ENCODE results near the gene MCOLN1. TPM values are rescaled to one million over a fixed set of nuclear protein-coding genes. Genes with fewer than 3 reads are reported as not detected.

The MCOLN1 gene
- total RNA-seq, 1 donor, result 12.0 TPM

DNA sequence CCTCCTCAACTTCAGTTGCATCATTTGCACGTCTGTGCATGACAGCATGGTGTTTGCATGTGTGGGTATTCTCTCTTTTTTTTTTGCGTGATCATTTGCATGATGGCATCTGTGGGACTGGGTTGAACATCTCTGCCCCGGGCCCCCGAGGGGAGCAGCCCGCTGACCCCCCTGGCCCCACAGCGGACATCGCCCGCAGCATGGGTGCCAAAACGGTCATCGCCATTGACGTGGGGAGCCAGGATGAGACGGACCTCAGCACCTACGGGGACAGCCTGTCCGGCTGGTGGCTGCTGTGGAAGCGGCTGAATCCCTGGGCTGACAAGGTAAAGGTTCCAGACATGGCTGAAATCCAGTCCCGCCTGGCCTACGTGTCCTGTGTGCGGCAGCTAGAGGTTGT is 36.2 kb downstream of the MCOLN1 start:
- DNase-seq (ENCODE audit: low read depth), result no peak
- TF ChIP-seq, protein P1, sequence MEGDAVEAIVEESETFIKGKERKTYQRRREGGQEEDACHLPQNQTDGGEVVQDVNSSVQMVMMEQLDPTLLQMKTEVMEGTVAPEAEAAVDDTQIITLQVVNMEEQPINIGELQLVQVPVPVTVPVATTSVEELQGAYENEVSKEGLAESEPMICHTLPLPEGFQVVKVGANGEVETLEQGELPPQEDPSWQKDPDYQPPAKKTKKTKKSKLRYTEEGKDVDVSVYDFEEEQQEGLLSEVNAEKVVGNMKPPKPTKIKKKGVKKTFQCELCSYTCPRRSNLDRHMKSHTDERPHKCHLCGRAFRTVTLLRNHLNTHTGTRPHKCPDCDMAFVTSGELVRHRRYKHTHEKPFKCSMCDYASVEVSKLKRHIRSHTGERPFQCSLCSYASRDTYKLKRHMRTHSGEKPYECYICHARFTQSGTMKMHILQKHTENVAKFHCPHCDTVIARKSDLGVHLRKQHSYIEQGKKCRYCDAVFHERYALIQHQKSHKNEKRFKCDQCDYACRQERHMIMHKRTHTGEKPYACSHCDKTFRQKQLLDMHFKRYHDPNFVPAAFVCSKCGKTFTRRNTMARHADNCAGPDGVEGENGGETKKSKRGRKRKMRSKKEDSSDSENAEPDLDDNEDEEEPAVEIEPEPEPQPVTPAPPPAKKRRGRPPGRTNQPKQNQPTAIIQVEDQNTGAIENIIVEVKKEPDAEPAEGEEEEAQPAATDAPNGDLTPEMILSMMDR (IDR thresholded peaks at IDR 0.05; ENCODE audit: insufficient read depth, low read length), result no peak
- no peak overlapping the region for H3K4me3 ChIP-seq (ENCODE audit: low read depth, low read length)

DNA sequence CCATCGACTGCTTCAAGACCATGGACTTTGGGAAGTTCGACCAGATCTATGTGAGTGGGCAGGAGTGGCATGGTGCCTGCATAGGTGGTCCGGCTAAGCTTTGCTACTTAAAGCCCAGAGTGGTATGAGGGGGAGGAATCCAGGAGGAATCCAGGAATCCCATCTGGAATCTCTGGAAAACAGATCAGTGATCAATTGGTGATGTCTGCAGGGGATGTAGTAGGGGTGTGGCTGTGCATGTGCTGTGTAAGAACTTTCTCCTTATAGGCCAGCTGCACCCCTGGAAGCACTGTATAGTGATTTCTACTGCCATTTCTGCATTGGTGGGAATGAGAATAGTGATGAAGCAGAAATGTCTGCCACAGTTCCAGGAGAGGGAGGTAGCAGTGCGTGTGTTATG is 36.7 kb downstream of the MCOLN1 start:
- no peak for DNase-seq (ENCODE audit: low read depth)
- TF ChIP-seq, protein P1 (IDR thresholded peaks at IDR 0.05; ENCODE audit: insufficient read depth, low read length), result no peak
- H3K4me3 ChIP-seq (ENCODE audit: low read depth, low read length), result no peak overlapping the region

DNA sequence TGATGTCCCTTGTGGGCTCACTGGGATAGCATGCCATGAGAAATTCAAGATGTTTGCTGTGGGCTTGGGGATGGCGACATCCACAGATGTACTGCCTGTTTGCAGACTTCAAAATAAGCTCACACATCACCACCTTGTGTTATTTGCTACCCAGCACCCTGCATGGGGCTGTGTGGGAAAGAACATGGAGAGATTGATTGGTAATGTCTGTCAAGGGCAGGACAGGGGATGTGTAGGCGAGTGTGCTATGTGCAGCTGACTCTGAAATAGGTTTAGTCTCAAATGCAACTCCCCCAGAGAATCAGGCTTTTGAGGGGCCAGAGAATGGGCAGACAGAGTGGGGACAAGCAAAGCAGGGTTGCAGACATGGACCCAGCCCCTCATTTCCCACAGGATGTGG is 37.8 kb downstream of the MCOLN1 start:
- no peak overlapping the region for H3K4me3 ChIP-seq (ENCODE audit: low read depth, low read length)
- no peak for DNase-seq (ENCODE audit: low read depth)
- TF ChIP-seq, protein P1 (IDR thresholded peaks at IDR 0.05; ENCODE audit: insufficient read depth, low read length), result no peak

DNA sequence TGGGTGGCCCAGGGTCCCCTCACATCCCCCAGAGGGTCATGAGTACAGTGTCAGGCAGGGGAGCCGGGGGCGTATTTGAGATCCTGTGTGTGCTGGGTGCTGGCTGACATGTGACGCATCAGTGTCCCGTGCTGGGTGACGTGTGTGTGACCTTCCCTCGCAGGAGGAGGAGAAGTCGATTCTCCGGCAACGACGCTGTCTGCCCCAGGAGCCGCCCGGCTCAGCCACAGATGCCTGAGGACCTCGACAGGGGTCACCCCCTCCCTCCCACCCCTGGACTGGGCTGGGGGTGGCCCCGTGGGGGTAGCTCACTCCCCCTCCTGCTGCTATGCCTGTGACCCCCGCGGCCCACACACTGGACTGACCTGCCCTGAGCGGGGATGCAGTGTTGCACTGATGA is 38.9 kb downstream of the MCOLN1 start:
- no peak overlapping the region for H3K4me3 ChIP-seq (ENCODE audit: low read depth, low read length)
- no peak for DNase-seq (ENCODE audit: low read depth)
- TF ChIP-seq, protein P1 (IDR thresholded peaks at IDR 0.05; ENCODE audit: insufficient read depth, low read length), result no peak

DNA sequence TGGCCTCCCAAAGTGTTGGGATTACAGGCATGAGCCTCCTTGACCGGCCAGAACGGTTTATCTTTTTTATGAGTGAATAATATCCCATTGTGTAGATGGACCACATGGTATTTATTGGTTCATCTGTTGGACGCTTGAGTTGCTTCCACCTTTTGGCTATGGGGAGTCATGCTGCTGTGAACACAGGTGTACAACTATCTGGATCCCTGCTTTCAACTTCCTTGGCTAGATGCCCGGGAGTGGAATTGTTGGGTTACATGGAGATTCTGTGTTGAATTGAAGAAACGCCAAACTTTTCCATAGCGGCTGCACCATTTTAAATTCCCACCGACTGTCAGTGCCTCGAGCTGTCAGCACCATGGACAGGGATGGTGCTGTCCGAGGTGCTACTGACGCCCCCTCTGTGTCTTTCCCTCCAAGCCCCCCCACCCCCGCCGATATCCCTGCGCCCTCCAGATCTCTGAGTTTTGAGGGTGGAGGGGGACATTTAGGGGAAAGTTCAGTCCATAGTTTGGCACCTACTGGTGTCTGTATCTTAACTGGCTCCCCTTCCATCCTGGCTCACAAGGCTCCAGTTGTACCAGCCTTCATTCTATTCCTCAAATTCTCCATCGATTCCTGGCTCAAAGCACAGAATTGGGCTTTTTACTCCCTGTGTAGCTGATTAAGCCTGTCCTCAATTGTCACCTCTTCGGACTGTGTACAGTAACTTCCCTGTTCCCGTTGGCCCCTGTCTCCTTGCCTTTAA is 40.4 kb downstream of the MCOLN1 start:
- TF ChIP-seq, protein P1 (IDR thresholded peaks at IDR 0.05; ENCODE audit: insufficient read depth, low read length), result no peak
- no peak overlapping the region for H3K4me3 ChIP-seq (ENCODE audit: low read depth, low read length)
- no peak for DNase-seq (ENCODE audit: low read depth)

DNA sequence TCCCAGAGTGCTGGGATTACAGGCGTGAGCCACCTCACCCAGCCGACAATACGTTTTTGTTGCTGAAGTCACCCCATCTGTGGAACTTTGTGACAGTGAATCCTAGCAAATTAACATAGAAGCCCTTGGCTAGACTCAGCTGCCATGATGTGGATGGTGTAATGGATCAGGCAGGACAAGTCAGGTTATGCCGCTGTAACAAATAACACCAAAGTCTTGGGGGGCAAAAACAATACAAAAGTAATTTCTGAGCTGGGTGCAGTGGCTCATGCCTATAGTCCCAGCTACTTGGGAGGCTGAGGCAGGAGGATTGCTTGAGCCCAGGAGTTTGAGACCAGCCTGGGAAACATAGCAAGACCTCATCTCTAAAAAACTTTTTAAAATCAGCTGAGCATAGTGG is 42.4 kb downstream of the MCOLN1 start:
- TF ChIP-seq, protein P1 (IDR thresholded peaks at IDR 0.05; ENCODE audit: insufficient read depth, low read length), result no peak
- H3K4me3 ChIP-seq (ENCODE audit: low read depth, low read length), result no peak overlapping the region
- DNase-seq (ENCODE audit: low read depth), result no peak

DNA sequence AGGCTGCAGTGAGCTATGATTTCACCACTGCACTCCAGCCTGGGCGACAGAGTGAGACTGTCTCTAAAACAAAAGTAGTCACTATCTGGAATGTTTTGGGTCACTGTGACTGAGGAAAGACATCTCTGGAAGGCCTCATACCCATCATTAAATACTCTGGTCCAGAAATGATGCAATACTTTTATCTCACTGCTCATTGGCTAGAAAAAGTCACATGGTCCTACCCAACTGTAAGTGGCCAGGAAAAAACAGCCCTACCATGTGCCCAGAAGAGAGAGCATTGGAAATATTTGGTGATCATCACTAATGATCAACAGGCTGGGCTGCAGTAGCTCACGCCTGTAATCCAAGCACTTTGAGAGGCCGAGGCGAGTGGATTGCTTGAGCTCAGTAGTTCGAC is 42.9 kb downstream of the MCOLN1 start:
- TF ChIP-seq, protein P1 (IDR thresholded peaks at IDR 0.05; ENCODE audit: insufficient read depth, low read length), result no peak
- no peak overlapping the region for H3K4me3 ChIP-seq (ENCODE audit: low read depth, low read length)
- no peak for DNase-seq (ENCODE audit: low read depth)
